HG02588 (cell line): ENCODE results near the gene TADA2B.
A peak's percentile ranks its signal among the peaks of the same experiment; 100 is the strongest.

Source experiments
- ATAC-seq: cut with Tn5 transposase; IDR thresholded peaks from one replicate; pipeline ENCODE4 v1.9.1; 2021; ENCODE audit warnings: mild to moderate bottlenecking, moderate library complexity; ENCODE audit not compliant: unreplicated experiment

The TADA2B gene, protein sequence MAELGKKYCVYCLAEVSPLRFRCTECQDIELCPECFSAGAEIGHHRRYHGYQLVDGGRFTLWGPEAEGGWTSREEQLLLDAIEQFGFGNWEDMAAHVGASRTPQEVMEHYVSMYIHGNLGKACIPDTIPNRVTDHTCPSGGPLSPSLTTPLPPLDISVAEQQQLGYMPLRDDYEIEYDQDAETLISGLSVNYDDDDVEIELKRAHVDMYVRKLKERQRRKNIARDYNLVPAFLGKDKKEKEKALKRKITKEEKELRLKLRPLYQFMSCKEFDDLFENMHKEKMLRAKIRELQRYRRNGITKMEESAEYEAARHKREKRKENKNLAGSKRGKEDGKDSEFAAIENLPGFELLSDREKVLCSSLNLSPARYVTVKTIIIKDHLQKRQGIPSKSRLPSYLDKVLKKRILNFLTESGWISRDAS

DNA sequence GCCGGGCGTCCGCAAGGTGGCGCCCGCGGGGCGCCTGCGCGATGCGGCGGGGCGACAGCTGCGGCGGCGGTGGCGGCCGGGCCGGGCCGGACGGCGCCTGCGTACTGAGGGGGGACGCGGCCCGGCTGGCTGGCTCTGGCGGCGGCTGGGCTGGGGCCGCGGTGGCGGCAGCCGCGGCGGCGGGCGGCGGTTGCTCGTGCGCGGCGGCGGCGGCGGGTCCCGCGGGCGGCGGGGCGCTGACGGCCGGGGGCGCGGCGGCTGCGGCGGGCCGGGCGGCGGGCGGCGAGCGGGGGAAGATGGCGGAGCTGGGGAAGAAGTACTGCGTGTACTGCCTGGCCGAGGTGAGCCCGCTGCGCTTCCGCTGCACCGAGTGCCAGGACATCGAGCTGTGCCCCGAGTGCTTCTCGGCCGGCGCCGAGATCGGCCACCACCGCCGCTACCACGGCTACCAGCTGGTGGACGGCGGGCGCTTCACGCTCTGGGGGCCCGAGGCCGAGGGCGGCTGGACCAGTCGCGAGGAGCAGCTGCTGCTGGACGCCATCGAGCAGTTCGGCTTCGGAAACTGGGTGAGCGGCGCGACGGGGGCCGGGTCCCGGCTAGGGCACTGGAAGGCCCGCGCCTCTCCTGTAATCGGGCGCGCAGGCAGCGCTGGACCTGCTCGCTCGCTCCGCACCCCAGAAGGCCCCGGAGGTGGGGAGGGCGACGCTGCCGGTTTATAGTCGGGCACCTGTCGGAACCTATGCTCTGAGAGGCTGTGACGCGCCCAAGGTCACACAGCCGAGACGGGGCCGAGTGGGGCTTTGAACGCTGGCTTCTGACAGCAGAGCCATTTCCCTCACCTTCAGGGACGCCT is at the start of gene TADA2B:
Gene TADA2B, plus strand, starts transcription at position 89 of the 853 bp plus-strand sequence. Its CDS starts 208 bp downstream, at position 297.
- peak; percentile 24 for ATAC-seq

DNA sequence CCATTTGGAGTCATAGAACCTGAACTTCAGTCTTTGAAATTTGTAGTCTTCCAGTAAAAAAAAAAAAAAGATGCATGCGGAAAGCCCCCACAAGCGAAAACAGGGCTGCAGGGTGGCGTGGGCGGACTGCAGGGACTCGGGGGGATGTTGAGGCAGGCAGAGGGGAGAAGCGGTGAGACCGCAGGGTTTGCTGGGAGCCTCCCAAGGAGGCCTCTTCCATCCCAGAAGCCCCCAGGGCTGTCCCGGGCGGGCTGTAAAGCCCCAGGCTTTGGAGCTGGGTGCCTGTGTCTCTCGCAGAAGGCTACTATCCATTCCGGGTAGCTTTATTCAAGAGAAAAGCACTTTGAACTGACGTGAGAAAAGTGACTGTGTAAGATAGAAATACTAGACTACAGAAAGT is 46.7 kb upstream of the TADA2B start:
- no peak for ATAC-seq

DNA sequence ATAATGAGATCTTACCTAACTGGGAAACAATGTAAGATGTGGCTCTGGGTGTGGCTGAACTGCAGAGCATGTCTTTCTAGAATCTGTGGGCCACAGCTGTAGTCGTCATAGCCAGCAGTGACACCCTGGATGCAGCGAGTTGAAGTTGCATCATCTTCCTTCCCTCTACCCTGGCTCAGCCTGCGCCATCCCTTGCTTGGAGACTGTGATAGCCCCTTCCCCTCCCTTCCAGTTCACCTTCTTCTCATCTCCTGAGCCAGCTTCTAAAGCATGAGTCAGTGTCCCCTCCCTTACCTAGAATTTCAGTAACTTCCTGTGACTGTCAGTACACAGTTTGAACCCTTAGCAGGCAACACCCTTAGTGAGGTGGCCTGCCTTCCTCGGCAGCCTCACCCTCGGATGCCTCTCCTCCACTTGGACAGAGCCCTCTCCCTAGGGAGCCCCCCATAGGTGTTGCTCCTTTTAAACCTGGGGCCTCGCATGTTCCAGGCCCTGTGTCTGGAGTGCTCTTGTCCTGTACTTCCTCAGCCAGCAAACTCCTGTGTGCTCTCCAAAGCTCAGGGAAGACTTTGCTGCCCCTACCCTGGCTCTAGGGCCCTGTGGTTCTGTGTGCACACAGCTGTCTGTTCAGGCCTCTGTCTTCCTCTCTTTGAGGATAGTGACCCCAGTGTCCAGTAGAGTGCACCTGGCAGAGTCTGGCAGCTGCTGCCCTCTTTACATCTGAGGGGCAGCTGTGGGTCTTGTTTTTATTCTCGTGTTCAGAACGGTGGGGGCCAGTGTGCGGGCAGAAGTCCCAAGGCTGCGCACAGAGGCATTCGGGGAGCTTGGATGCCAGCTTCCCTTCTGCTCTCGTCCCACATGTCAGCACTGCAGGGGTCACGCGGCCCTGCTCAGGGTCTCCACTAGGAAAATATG is 43.7 kb upstream of the TADA2B start:
- ATAC-seq, result no peak

DNA sequence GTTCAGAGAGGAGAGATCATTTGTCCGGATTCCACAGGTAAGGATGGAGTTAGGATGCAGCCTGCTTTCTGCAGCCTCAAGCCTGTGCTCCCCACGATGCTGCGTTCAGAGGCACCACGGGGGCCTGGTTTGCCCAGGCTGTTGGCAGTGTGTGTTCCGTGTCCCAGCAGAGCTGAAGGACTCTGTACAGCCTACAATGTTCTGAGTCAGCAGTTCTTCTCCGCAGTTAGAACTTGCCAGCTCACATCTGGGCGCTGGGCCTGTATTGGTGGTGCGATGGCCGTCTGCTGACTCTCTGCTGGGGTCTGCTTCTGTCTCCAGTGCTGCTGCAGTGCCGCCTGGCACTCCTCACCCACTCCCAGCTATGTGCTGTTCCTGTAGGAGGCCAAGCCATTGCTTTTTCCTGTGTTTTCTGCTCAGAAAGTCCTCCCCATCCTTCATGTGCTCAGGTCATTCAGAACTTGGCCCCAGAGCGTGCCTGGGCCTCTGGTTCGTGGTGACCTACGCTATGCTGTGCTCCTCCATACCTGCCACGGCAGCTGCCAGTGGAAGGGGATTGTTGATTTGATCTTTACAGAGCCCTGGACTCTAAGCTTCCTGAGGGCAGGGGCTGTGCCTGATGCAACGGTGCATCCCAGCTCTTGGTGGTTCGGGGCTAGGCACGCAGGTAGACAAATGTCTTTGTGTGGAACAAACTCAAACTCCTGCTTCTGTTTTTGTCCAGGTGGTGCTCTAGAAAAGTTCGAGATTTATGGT is 42.6 kb upstream of the TADA2B start:
- ATAC-seq, result no peak

DNA sequence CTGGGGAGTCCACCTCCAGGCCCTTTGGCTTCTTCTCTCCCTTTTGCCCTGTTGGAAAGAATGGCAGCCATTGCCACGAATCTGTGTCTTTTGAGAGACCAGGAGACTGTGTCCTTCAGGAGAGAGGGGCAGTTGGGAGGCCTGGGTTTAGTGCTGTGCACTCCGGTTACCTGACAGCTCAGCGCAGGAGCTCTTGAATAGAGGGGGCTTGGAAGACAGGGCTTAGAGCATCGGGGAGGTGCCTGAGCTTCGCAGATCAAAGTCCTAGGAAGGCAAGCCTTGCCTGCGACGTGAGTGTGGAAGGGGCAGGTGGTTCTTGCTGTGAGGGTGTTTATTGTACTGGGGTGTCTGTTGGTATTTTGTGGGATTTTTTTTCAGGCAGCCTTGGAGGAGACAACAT is 41.9 kb upstream of the TADA2B start:
- ATAC-seq, result no peak

DNA sequence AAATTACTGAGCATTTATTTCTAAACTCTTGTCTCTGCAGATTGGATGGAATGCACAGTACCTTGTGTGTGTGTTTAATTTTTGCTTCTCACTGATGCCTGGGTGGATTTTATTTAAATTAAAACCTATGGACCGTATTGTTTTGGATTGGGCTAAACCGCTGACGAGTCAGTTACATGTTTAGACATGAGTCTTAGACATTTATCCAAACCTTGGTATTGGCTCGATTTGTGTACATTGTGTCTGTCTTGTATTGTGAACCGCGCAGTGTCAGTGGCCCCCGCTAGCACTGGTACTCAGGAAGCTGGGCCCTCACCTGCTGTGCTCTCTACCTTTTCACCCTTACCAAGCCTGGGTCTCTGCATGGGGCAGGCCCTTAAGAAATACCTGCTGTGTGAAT is 40.8 kb upstream of the TADA2B start:
- ATAC-seq, result no peak

DNA sequence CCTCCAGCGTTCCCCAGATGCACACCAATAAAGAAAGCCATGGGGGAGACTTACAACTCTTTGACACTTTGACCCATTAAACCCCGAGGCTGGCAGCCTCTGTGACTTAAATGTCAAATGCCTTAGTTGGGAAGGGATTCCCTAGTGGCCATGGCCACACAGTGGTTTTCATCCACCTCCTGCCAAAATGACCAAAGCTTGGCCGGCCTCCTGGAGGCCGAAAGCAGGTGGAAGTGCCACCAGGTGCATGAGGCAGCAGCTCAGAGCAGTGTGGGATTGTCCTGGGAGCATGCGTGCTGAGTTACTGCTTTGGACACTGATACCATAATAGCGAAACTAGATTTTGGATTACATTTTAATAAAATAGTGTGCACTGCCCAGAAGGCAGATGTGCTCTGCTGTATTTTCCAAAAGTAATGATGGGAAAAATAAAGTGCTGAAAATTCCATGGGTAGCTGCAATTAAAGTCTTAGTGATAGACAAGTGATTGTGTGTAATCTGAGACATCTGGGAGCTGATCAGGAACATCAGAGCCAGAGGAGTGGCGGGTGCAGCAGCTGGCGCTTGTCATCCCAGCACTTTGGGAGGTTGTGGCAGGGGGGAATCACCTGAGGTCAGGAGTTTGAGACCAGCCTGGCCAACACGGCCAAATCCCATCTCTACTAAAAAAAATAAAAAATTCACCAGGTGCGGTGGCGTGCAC is 39.8 kb upstream of the TADA2B start:
- ATAC-seq, result no peak

DNA sequence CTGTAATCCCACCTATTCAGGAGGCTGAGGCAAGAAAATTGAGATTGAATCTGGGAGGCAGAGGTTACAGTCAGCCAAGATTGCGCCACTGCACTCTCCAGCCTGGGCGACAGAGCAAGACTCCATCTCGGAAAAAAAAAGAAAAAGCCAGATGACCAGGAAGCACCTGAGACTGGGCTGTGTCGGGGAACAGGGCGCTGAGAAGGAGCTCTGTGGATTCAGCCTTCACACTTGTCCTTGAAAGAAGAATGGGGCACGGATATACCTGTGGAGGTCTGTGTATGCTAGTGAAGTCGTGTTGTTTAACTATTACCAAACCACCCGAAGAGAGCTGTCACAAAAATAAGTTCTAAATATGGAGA is 39.3 kb upstream of the TADA2B start:
- no peak for ATAC-seq

DNA sequence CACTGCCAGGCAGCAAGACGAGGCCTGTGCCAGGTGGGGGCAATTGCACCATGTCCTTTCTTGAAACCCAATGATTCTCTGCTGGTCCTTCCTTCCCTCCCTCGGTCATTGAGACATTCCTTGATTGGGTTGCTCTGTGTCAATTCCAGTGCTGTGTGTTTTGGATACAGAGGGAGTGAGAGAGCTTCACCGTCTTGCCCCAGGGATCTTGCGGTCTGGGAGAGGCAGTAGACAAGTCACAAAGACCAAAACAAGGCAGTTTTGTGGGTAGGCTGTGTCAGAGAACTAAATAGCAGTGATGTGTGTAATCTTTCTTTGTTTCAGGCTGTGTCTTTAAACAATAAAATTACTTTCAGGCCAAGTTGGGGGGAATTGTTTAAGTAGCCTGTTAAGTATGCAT is 38.8 kb upstream of the TADA2B start:
- no peak for ATAC-seq

DNA sequence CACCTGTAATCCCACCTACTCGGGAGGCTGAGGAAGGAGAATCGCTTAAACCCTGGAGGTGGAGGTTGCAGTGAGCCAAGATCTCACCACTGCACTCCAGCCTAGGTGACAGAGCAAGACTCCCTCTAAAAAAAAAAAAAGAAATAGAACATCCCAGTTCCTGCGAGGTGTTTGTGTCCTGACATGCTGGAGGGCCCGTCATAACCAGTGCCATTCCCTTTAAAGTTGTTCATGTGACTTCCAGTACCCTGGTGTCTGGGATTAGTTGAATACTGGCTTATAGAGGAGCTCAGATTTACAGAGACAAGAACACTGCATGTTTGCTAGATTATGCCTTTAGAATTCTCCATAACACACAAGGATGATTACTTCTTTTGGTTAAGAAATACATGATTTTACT is 37.6 kb upstream of the TADA2B start:
- ATAC-seq, result no peak

DNA sequence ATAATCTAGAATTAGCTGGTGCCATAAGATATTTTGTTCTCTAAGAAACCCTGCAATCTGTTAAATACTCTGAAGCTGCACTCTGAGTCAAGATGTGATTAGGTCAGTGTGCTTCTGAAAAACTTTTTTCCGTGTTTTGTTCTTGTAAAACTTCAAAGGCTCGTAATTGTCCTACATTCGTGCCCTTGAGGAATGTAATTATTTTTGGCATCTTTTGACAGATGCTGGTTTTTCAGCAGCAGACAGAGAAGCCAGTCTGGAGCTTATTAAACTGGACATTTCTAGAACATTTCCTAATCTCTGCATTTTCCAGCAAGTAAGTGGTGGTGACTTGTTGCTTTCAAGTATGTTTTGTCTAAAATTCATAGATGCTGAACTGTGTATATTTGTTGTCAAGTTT is 36.8 kb upstream of the TADA2B start:
- no peak for ATAC-seq

DNA sequence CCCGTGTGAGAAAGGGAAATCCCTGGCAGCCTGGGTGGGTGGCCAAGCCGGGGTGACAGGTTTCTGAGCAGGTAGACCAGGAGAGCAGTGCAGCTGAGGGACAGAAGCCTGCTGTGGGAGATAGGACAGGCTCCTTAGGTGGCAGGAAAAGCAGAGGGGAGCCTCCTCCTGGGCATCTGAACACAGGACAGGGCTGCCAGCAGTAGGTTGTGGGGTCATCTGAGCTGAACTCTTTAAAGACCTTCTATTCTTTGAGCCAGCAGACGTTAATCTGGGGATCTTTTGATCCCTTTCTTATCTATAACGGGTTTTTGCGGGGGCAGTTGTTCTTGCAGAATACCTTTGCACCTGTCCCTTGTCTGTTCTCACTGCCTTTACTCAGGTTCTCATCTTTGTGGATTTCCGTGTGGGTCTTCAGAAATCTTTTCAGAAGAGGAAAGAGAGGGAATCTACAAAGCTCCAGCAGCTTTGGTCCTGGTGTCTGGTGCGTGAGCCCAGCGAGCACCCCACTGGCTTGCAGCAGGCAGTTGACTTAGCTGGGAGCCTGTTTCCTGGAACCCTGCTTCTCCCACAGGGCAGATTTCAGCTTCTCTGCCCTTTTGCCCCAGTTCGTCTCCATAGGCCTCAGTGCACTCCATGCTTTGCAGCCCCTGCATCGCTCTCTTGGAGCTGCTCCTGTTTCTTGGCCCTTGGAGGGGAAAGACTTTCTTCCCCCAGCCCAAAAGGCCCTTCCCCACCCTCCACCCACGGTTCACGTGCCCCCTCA is 35.8 kb upstream of the TADA2B start:
- ATAC-seq, result no peak

DNA sequence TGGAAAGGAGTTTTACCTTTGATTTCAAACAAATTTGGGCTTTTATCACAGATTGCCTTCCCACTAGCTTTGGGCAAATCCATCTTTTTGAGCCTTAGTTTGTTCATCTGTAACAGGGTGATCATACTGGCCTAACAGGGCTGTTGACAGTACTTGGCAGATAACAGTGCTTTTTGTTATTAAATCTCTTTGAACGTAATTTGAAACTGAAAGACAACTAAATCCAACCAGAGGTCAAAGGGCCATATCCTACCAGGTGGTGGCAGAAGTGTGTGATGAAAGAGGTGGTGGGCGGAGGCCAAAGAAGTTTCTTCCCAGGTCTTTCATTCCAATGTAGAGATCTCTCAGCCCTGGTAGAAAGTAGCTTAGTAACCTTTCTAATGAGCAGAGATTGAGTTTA is 35.2 kb upstream of the TADA2B start:
- no peak for ATAC-seq

DNA sequence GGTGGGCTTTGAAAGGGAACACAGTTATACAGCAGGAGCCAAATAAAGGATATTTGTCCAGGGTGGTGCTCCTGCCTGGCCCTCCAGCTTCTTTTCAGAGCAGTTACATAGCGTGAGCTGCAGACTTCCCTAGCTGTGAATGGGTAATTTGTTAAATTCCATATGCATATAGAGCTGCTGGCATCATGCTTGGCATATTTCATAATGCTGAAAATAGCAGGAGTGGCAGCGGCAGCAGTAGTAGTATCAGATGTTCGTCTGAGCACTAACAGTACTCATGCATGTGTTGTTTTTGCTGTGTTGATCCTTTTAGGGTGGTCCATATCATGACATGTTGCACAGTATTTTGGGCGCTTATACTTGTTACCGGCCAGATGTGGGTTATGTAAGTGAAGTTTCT is 33.6 kb upstream of the TADA2B start:
- ATAC-seq, result no peak

DNA sequence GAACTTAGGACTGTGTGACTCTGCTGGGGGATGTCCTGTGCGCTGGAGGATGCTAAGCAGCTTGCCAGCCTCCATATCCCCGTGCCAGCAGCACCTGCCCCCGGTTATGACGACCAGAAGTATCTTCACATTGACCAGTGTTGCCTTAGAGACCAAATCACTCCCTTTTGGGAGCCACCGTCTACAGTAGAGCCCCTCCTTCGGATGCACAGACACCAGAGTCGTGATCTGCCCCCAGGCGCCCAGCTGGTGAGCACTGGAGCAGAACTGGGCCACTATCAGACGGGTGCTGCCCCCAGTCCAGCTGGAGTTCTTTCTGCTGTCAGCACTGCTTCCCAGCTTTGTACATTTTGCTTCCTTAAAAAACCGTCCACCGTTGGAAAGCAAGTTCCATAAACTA is 30.0 kb upstream of the TADA2B start:
- no peak for ATAC-seq

DNA sequence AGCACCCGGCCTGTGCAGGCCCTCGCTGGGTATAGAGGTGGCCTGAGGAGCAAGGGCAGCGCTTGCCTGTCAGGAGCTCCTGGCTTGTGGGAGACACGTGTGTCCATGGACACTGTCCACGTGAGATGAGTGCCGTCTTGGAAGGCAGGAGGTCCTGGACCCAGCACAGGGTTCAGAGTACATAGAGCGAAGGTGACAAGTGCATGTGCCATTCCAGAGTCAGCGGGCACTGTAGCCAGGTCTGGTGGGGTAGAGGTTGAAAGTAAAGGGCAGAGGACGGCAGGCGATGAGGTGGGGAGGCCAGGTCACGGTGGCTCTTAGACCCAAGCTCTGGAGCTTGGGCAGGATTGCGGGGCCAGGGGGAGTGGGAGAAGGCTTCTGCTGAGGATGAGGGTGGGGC is 28.4 kb upstream of the TADA2B start:
- ATAC-seq, result no peak

DNA sequence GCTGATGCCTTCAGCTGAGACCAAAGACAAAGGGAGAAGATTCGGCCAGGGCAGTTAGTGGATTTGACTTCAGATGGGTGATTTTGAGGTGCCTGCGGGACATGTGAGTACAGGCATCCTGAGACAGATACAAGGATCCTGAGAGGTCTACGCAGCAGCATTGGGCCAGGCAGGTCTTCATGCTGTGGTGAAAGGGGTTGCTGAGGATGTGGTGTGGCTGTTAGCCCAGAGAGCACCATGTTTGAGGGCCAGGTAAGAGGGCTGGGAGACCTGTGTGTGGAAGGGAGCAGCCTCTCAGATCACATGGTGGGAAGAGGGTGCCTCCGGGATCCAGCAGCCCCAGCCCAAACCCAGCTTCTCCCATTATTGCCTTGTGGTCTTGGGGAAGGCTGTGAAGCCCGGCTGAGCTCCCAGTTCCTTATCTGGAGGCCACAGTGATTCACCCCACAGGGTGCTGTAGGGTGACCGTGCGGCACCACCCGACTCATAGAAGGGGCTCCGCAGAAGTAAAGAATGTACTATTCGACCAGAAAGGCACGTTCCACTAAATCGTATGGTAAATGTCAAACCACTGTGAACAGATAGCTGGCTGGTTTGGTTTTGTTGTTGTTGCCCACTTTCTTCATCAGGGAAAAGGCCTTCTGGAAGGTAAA is 27.7 kb upstream of the TADA2B start:
- ATAC-seq, result no peak

DNA sequence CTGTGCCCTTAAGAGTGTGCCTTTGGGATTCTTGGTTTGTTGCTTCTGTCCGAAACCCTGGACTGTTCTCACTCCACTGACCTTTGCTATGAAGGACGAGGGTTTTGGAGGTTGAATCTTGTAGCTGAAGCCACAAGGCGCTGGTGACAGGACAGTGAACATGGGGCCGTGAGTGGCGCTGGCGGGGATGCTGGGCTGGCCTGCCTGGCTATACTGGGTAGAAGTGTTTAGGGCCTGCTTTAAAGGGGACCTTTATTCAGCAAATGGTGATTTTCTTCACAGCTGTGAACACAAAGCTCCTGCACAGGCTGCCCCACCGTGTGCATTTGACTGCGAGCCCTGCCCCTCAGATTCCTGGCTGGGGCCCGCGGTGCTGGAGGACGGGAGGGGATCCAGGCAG is 27.1 kb upstream of the TADA2B start:
- ATAC-seq, result no peak

DNA sequence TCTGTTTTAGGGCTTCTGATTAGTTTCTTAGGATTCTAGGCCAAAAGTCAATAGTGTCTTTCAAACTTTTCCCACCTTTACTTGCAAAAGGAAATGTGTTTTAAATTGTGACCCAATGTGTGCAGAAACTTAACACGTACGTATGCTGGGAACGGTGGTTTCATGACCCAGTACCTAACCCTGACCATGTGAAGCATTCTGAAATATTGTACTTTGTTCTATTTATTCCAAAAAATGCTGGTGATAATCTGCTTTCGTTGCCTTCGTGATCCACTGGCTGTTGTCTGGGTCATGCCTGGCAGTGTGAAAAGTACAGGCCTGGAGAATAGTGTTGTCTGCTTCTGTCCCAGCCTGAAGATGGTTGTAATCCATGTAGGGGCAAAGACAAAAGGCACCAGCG is 26.7 kb upstream of the TADA2B start:
- no peak for ATAC-seq
